H1 (cell line): ENCODE data around the gene DGKI. TPM values are rescaled to one million over a fixed set of nuclear protein-coding genes. Genes with fewer than 3 reads are reported as not detected.

ENCODE experiments used
- EGR1 ChIP-seq: IDR thresholded peaks from 2 replicates; pipeline ENCODE4 v1.6.1; 2011; ENCODE audit warnings: low read depth, low read length, borderline replicate concordance
- GABPA ChIP-seq: IDR thresholded peaks from 2 replicates; pipeline ENCODE4 v1.6.1; 2011; ENCODE audit warnings: mild to moderate bottlenecking, low read length, moderate library complexity, borderline replicate concordance; ENCODE audit not compliant: insufficient read depth
- SIN3A ChIP-seq, 2 experiments: IDR thresholded peaks in 1 of 2; conservative IDR thresholded peaks in 1 of 2; 2 replicates each; pipeline ENCODE4 v1.6.1; 2011 to 2012; ENCODE audit warnings: low read length in 2 of 2, improper control_type of control experiment in 1 of 2, low read depth in 1 of 2, mild to moderate bottlenecking in 1 of 2
- SRF ChIP-seq: IDR thresholded peaks from 2 replicates; pipeline ENCODE4 v1.6.1; 2011; ENCODE audit warnings: mild to moderate bottlenecking, low read depth, low read length, moderate library complexity
- TAF7 ChIP-seq: optimal IDR thresholded peaks from 2 replicates; pipeline ENCODE3; 2011; ENCODE audit warnings: low read depth, mild to moderate bottlenecking, inconsistent platforms, low read length, moderate library complexity, borderline replicate concordance
- polyA plus RNA-seq, 7 experiments: library from polyadenylated mRNA; depleted of rRNA in 3 of 7; stranded (reverse) in 5 of 7; unstranded in 2 of 7; fragments of >200 nt in 5 of 7; fragments of 200-250 nt in 2 of 7; gene quantifications; 1 replicate in 5 of 7; 2 replicates in 1 of 7; 4 replicates in 1 of 7; pipeline versions ENCODE4 v1.2.1 to v1.2.3, GENCODE V29; 2011 to 2013; ENCODE audit warnings: missing spikeins in 2 of 7, mixed read lengths in 2 of 7
- total RNA-seq: library from RNA; stranded (reverse); fragmentation: NEBNext Ultra II Directional; extraction: Animal tissue kit (Norgen Biotek cat#: 25700); gene quantifications from 2 replicates; pipeline ENCODE4 v1.2.1, GENCODE V29; 2021

DGKI gene
- total and polyA plus RNA-seq, 2 of the 8 experiments (the other 6 are each of a cell fraction or from before 2014, with no cell fraction given), result 0.20 to 0.71 TPM

DNA sequence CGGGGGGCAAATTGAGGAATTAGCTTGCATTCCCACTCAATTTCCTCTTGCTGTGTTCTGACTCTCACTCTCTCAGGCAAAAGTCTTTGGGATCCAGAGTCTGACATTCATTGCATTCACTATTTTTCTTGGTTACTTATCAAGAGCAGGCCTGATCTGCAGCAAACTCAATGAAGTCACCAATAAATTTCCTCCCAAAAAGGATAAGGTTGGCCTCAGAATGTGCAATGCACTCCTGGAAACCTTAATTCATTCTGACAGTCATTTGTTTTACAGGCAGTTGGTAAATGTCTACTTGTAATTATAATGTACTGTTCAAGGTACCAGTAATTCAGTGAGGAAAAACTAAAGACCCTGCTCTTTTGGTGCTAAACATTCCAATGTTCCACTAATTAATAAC, 6.3 kb upstream of the DGKI start (continued):
- no peak for TF ChIP-seq SRF
- TF ChIP-seq SIN3A (conservative IDR thresholded peaks at IDR 0.05 in 1 of 2, IDR thresholded peaks at IDR 0.05 in 1 of 2; ENCODE audit: low read depth in 1 of 2, low read length in 2 of 2), result no peak
- TF ChIP-seq TAF7, result no peak
- no peak for TF ChIP-seq GABPA
- TF ChIP-seq EGR1, result no peak
